Activated CD4-positive, alpha-beta T cell treated with anti-CD3 and anti-CD28 coated beads, Interleukin-2, amount 10 ng/mL, durations not matched to agents 7 days and 5 days (primary cell): ENCODE data around the gene DIRAS1. TPM values are rescaled to one million over a fixed set of nuclear protein-coding genes. Genes with fewer than 3 reads are reported as not detected.

Experiments
- CTCF ChIA-PET: fragments of 350-600 bp; sonication (Branson Sonifier 250); formaldehyde crosslinking; loops from one replicate; lab custom pipeline; 2021; ENCODE audit warnings: antibody characterized with exemption; lab: Charles Lee
- POLR2A ChIA-PET: fragments of 350-600 bp; sonication (Branson Sonifier 250); formaldehyde crosslinking; loops from one replicate; lab custom pipeline; 2021; ENCODE audit warnings: antibody characterized with exemption; lab: Charles Lee
- DNase-seq: peaks from one replicate; pipeline ENCODE4 v3.0.0-alpha.2; 2020
- H3K27ac Mint-ChIP-seq: one replicate; pipeline ENCODE4 v1.8.0; 2021; ENCODE audit warnings: mild to moderate bottlenecking, moderate library complexity, mixed read lengths
- H3K27me3 Mint-ChIP-seq: one replicate; pipeline ENCODE4 v1.8.0; 2021; ENCODE audit warnings: mixed read lengths
- H3K36me3 Mint-ChIP-seq: one replicate; pipeline ENCODE4 v1.8.0; 2021; ENCODE audit warnings: low read depth, mixed read lengths
- H3K4me1 Mint-ChIP-seq: one replicate; pipeline ENCODE4 v1.8.0; 2021; ENCODE audit warnings: mixed read lengths
- H3K4me3 Mint-ChIP-seq: one replicate; pipeline ENCODE4 v1.8.0; 2021; ENCODE audit warnings: mild to moderate bottlenecking, moderate library complexity, mixed read lengths
- H3K9me3 Mint-ChIP-seq: one replicate; pipeline ENCODE4 v1.8.0; 2021; ENCODE audit warnings: mixed read lengths
- total RNA-seq, 2 experiments: library from RNA; stranded (reverse); gene quantifications; one replicate each; pipeline ENCODE4 v1.2.3, GENCODE V29; 2021

DIRAS1 gene
- total RNA-seq, 2 experiments from 2014 or later, result not detected

GRCh38 chr19:2729943-2730818 is 9.0 kb upstream of the DIRAS1 start:
- DNase-seq, result no peak
- Mint-ChIP-seq H3K36me3 (peaks cover 4% of the 10 kb centered on the region), H3K9me3 (no peaks in the 10 kb centered on the region), H3K27me3 (peaks cover 5% of the 10 kb centered on the region), H3K4me3 (no peak overlapping the region), H3K27ac (no peak overlapping the region), H3K4me1 (no peaks in the 10 kb centered on the region)
- CTCF ChIA-PET, result interaction anchor here (0.5 kb wide), 1 partner anchor 1611 kb away, joined by 3 read pairs; no protein-coding TSS in a partner anchor
- POLR2A ChIA-PET, result no interaction called here

GRCh38 chr19:2728783-2729387 is 7.7 kb upstream of the DIRAS1 start:
- no peaks in the 10 kb centered on the region for H3K4me1 Mint-ChIP-seq
- H3K9me3 Mint-ChIP-seq, result no peaks in the 10 kb centered on the region
- POLR2A ChIA-PET, result no interaction called here
- CTCF ChIA-PET, result interaction anchor here (1.4 kb wide), 1 partner anchor 21 kb away, joined by 4 read pairs; no protein-coding TSS in a partner anchor
- DNase-seq, result no peak
- no peak overlapping the region for H3K27ac Mint-ChIP-seq
- H3K27me3 Mint-ChIP-seq, result peaks cover 7% of the 10 kb centered on the region
- no peak overlapping the region for H3K4me3 Mint-ChIP-seq
- no peaks in the 10 kb centered on the region for H3K36me3 Mint-ChIP-seq

GRCh38 chr19:2727640-2727944 is 6.4 kb upstream of the DIRAS1 start:
- H3K27ac Mint-ChIP-seq, result no peak overlapping the region
- H3K9me3 Mint-ChIP-seq, result no peaks in the 10 kb centered on the region
- CTCF ChIA-PET, result no interaction called here
- peaks cover 7% of the 10 kb centered on the region for H3K27me3 Mint-ChIP-seq
- no peaks in the 10 kb centered on the region for H3K36me3 Mint-ChIP-seq
- DNase-seq, result no peak
- no peak overlapping the region for H3K4me3 Mint-ChIP-seq
- POLR2A ChIA-PET, result no interaction called here
- H3K4me1 Mint-ChIP-seq, result no peaks in the 10 kb centered on the region

- no peaks in the 10 kb centered on the region for H3K9me3 Mint-ChIP-seq
- POLR2A ChIA-PET, result no interaction called here
- H3K36me3 Mint-ChIP-seq, result no peaks in the 10 kb centered on the region
- CTCF ChIA-PET, result no interaction called here
- no peak overlapping the region for H3K27ac Mint-ChIP-seq
- peaks cover 10% of the 10 kb centered on the region for H3K27me3 Mint-ChIP-seq
- no peak for DNase-seq
- H3K4me1 Mint-ChIP-seq, result no peaks in the 10 kb centered on the region
- no peak overlapping the region for H3K4me3 Mint-ChIP-seq
These were observed 5.9 kb upstream of the DIRAS1 start for GRCh38 chr19:2726904-2727639.

- ChIA-PET POLR2A (no interaction called here), CTCF (no interaction called here)
- Mint-ChIP-seq H3K27me3 (peaks cover 16% of the 10 kb centered on the region), H3K4me3 (no peak overlapping the region), H3K36me3 (no peaks in the 10 kb centered on the region), H3K27ac (no peak overlapping the region), H3K9me3 (no peaks in the 10 kb centered on the region), H3K4me1 (peaks cover 3% of the 10 kb centered on the region)
- DNase-seq, result no peak
These were observed 5.1 kb upstream of the DIRAS1 start for GRCh38 chr19:2726160-2726855.

GRCh38 chr19:2724148-2724557 is 3.0 kb upstream of the DIRAS1 start:
- peaks cover 3% of the 10 kb centered on the region for H3K4me1 Mint-ChIP-seq
- H3K27me3 Mint-ChIP-seq, result peaks cover 24% of the 10 kb centered on the region
- H3K9me3 Mint-ChIP-seq, result no peaks in the 10 kb centered on the region
- CTCF ChIA-PET, result no interaction called here
- no peak for DNase-seq
- H3K36me3 Mint-ChIP-seq, result no peaks in the 10 kb centered on the region
- POLR2A ChIA-PET, result no interaction called here
- H3K27ac Mint-ChIP-seq, result no peak overlapping the region
- no peak overlapping the region for H3K4me3 Mint-ChIP-seq

- peaks cover 25% of the 10 kb centered on the region for H3K27me3 Mint-ChIP-seq
- CTCF ChIA-PET, result interaction anchor here (1.2 kb wide), 1 partner anchor 26 kb away, joined by 3 read pairs; no protein-coding TSS in a partner anchor
- H3K36me3 Mint-ChIP-seq, result no peaks in the 10 kb centered on the region
- peaks cover 3% of the 10 kb centered on the region for H3K4me1 Mint-ChIP-seq
- H3K4me3 Mint-ChIP-seq, result no peak overlapping the region
- H3K27ac Mint-ChIP-seq, result no peak overlapping the region
- POLR2A ChIA-PET, result no interaction called here
- H3K9me3 Mint-ChIP-seq, result no peaks in the 10 kb centered on the region
- DNase-seq, result no peak
These were observed 2.6 kb upstream of the DIRAS1 start for GRCh38 chr19:2723747-2724146.

- Mint-ChIP-seq H3K27me3 (peaks cover 25% of the 10 kb centered on the region), H3K9me3 (no peaks in the 10 kb centered on the region), H3K27ac (no peak overlapping the region), H3K4me3 (no peak overlapping the region), H3K4me1 (peaks cover 3% of the 10 kb centered on the region), H3K36me3 (no peaks in the 10 kb centered on the region)
- ChIA-PET CTCF (interaction anchor here (0.6 to 1.2 kb wide), 2 partner anchors 27 to 1027 kb away, joined by 3 read pairs; no protein-coding TSS in a partner anchor), POLR2A (no interaction called here)
- no peak for DNase-seq
These were observed 2.2 kb upstream of the DIRAS1 start for GRCh38 chr19:2723345-2723715.

- Mint-ChIP-seq H3K27ac (no peak overlapping the region), H3K36me3 (no peaks in the 10 kb centered on the region), H3K27me3 (peaks cover 25% of the 10 kb centered on the region), H3K4me3 (no peak overlapping the region), H3K4me1 (peaks cover 3% of the 10 kb centered on the region), H3K9me3 (no peaks in the 10 kb centered on the region)
- POLR2A ChIA-PET, result no interaction called here
- CTCF ChIA-PET, result interaction anchor here (0.6 to 1.2 kb wide), 2 partner anchors 27 to 1027 kb away, joined by 3 read pairs; no protein-coding TSS in a partner anchor
- no peak for DNase-seq
These were observed 1.6 kb upstream of the DIRAS1 start for GRCh38 chr19:2722541-2723344.

GRCh38 chr19:2721570-2722540 is 683 bp upstream of the DIRAS1 start:
- Mint-ChIP-seq H3K27ac (no peak overlapping the region), H3K4me1 (peaks cover 3% of the 10 kb centered on the region), H3K27me3 (peaks cover 23% of the 10 kb centered on the region), H3K9me3 (no peaks in the 10 kb centered on the region), H3K36me3 (no peaks in the 10 kb centered on the region), H3K4me3 (peak overlapping the region; percentile 22)
- ChIA-PET CTCF (no interaction called here), POLR2A (no interaction called here)
- no peak for DNase-seq
